ENCODE results near the gene MZF1.

The MZF1 gene

GRCh38 chr19:58522709-58523108 lies 50.4 kb downstream of the MZF1 start:
- peaks cover 24 to 26% of the 10 kb centered on the region in 2 experiments for H3K4me1 ChIP-seq (ENCODE audit: control insufficient read depth in 1 of 2, insufficient read depth in 1 of 2, low read depth in 1 of 2, low read length in 1 of 2)
- no peak overlapping the region for H3K27ac ChIP-seq
- TF ChIP-seq CTCF (IDR thresholded peaks at IDR 0.05): no peak
- no peaks in the 10 kb centered on the region for H3K9me3 ChIP-seq
- H3K4me3 ChIP-seq (ENCODE audit: low read depth in 1 of 2, low read length in 1 of 2): no peak overlapping the region
- H3K27me3 ChIP-seq: no peaks in the 10 kb centered on the region
- H3K36me3 ChIP-seq: no peaks in the 10 kb centered on the region

- Histone ChIP-seq H3K9me3 (no peaks in the 10 kb centered on the region), H3K27ac (no peak overlapping the region), H3K36me3 (peaks cover 8% of the 10 kb centered on the region), H3K4me3 (ENCODE audit: low read depth in 1 of 2, low read length in 1 of 2) (no peak overlapping the region), H3K27me3 (no peaks in the 10 kb centered on the region), H3K4me1 (ENCODE audit: control insufficient read depth in 1 of 2, insufficient read depth in 1 of 2, low read depth in 1 of 2, low read length in 1 of 2) (peaks cover 24 to 31% of the 10 kb centered on the region in 2 experiments)
- no peak for TF ChIP-seq CTCF (IDR thresholded peaks at IDR 0.05)
These were observed 51.5 kb downstream of the MZF1 start for GRCh38 chr19:58521651-58522050.

GRCh38 chr19:58520257-58520599 lies 52.9 kb downstream of the MZF1 start:
- no peaks in the 10 kb centered on the region for H3K9me3 ChIP-seq
- H3K27me3 ChIP-seq: no peaks in the 10 kb centered on the region
- TF ChIP-seq CTCF (IDR thresholded peaks at IDR 0.05): no peak
- peaks cover 24 to 31% of the 10 kb centered on the region in 2 experiments for H3K4me1 ChIP-seq (ENCODE audit: control insufficient read depth in 1 of 2, insufficient read depth in 1 of 2, low read depth in 1 of 2, low read length in 1 of 2)
- H3K36me3 ChIP-seq: peaks cover 20% of the 10 kb centered on the region
- peak overlapping the region; percentile 86 for H3K27ac ChIP-seq
- H3K4me3 ChIP-seq (ENCODE audit: low read depth in 1 of 2, low read length in 1 of 2): peak overlapping the region; percentile 65 to 74

- H3K4me3 ChIP-seq (ENCODE audit: low read depth in 1 of 2, low read length in 1 of 2): peak within 1 kb of the TSS; percentile 65 to 74
- peak; percentile 88 for TF ChIP-seq CTCF (IDR thresholded peaks at IDR 0.05)
- H3K27me3 ChIP-seq: no peaks in the 10 kb centered on the region
- peaks cover 25 to 34% of the 10 kb centered on the region in 2 experiments for H3K4me1 ChIP-seq (ENCODE audit: control insufficient read depth in 1 of 2, insufficient read depth in 1 of 2, low read depth in 1 of 2, low read length in 1 of 2)
- H3K27ac ChIP-seq: peak within 1 kb of the TSS; percentile 86
- H3K36me3 ChIP-seq: peaks cover 20% of the 10 kb centered on the region
- H3K9me3 ChIP-seq: no peaks in the 10 kb centered on the region
These were observed 53.5 kb downstream of the MZF1 start, which contains the start of gene ZBTB45 for GRCh38 chr19:58519355-58520256. ZBTB45 (minus strand) TSS chr19:58519810; CDS start chr19:58517673, 2,137 bp downstream.

- H3K4me3 ChIP-seq (ENCODE audit: low read depth in 1 of 2, low read length in 1 of 2): peak overlapping the region; percentile 65 to 74
- peaks cover 30 to 40% of the 10 kb centered on the region in 2 experiments for H3K4me1 ChIP-seq (ENCODE audit: control insufficient read depth in 1 of 2, insufficient read depth in 1 of 2, low read depth in 1 of 2, low read length in 1 of 2)
- no peaks in the 10 kb centered on the region for H3K27me3 ChIP-seq
- no peaks in the 10 kb centered on the region for H3K9me3 ChIP-seq
- TF ChIP-seq CTCF (IDR thresholded peaks at IDR 0.05): no peak
- H3K36me3 ChIP-seq: peaks cover 20% of the 10 kb centered on the region
- H3K27ac ChIP-seq: peak overlapping the region; percentile 86
These were observed 54.1 kb downstream of the MZF1 start for GRCh38 chr19:58519087-58519354.
